ENCODE measurements around the gene SMURF2. TPM values are rescaled to one million over a fixed set of nuclear protein-coding genes. Genes with fewer than 3 reads are reported as not detected.

Gene SMURF2
- polyA plus RNA-seq, 1 of the 3 experiments (the other 2 are of a cell fraction), result 36.6 TPM

- H3K27ac ChIP-seq (ENCODE audit: low read depth in 2 of 2, low read length in 1 of 2), result peak overlapping the region in 1 of 2 experiments; percentile 25; a peak in 2 of 4 replicates
- ChIA-PET POLR2A (no interaction called here), CTCF (no interaction called here)
- H3F3A ChIP-seq (replicated peaks; ENCODE audit: insufficient read depth), result peaks cover 9% of the 10 kb centered on the region
- no peaks in the 10 kb centered on the region for H3K9me3 ChIP-seq
- H3K9me2 ChIP-seq, result no peaks in the 10 kb centered on the region
- H3K9ac ChIP-seq, result no peak overlapping the region
- DNase-seq, result no peak
- H3K4me1 ChIP-seq (ENCODE audit: control insufficient read depth in 1 of 2, insufficient read depth in 2 of 2, low read depth in 1 of 2, low read length in 1 of 2), result peaks cover 0 to 19% of the 10 kb centered on the region in 2 experiments; a peak in 2 of 4 replicates
- H2AFZ ChIP-seq (ENCODE audit: low read depth), result peak overlapping the region; percentile 2; the same call in 1 of the 2 replicates
- WGBS (ENCODE audit: low lambda C conversion rate), result 72% methylated on average over 5 of the region's 5 CpGs
- no peaks in the 10 kb centered on the region for H4K20me1 ChIP-seq (ENCODE audit: insufficient read depth)
- no peak overlapping the region for H3K4me2 ChIP-seq
- no peaks in the 10 kb centered on the region for H3K27me3 ChIP-seq (ENCODE audit: insufficient read depth)
- TF ChIP-seq MAX (IDR thresholded peaks at IDR 0.05; ENCODE audit: low read depth) (no peak), EP300 (IDR thresholded peaks at IDR 0.05; ENCODE audit: borderline replicate concordance in 1 of 2, low read depth in 1 of 2, low read length in 1 of 2) (peak in 1 of 2 experiments; percentile 36; a peak in 1 of 4 replicates), TCF12 (IDR thresholded peaks at IDR 0.05) (peak; percentile 23; the same call in 1 of the 2 replicates), IRF3 (IDR thresholded peaks at IDR 0.05; ENCODE audit: low read depth, low read length) (no peak), FOSL2 (IDR thresholded peaks at IDR 0.05; ENCODE audit: borderline replicate concordance, low read depth) (0 out of 2 replicates have a peak, but pooled peaks have one; percentile 9)
- no peak overlapping the region for H3K4me3 ChIP-seq (ENCODE audit: low read depth in 2 of 2, low read length in 1 of 2)
- H3K79me2 ChIP-seq (ENCODE audit: insufficient read depth), result no peaks in the 10 kb centered on the region
- no peaks in the 10 kb centered on the region for H3K36me3 ChIP-seq (replicated peaks in 1 of 2; ENCODE audit: control insufficient read depth in 1 of 2, insufficient read depth in 2 of 2, low read length in 1 of 2)
Observed at GRCh38 chr17:64687961-64688360, 25.9 kb upstream of the SMURF2 start.

- Histone ChIP-seq H3K4me3 (ENCODE audit: low read depth in 2 of 2, low read length in 1 of 2) (no peak overlapping the region), H3K9ac (no peak overlapping the region), H3K27ac (ENCODE audit: low read depth in 2 of 2, low read length in 1 of 2) (peak overlapping the region in 1 of 2 experiments; percentile 25; a peak in 2 of 4 replicates), H4K20me1 (ENCODE audit: insufficient read depth) (no peaks in the 10 kb centered on the region), H3K79me2 (ENCODE audit: insufficient read depth) (no peaks in the 10 kb centered on the region), H3F3A (replicated peaks; ENCODE audit: insufficient read depth) (peaks cover 13% of the 10 kb centered on the region), H2AFZ (ENCODE audit: low read depth) (peak overlapping the region; percentile 2; the same call in 1 of the 2 replicates), H3K9me2 (no peaks in the 10 kb centered on the region), H3K4me2 (no peak overlapping the region), H3K4me1 (ENCODE audit: control insufficient read depth in 1 of 2, insufficient read depth in 2 of 2, low read depth in 1 of 2, low read length in 1 of 2) (peaks cover 0 to 25% of the 10 kb centered on the region in 2 experiments; a peak in 2 of 4 replicates), H3K9me3 (no peaks in the 10 kb centered on the region), H3K36me3 (replicated peaks in 1 of 2; ENCODE audit: control insufficient read depth in 1 of 2, insufficient read depth in 2 of 2, low read length in 1 of 2) (no peaks in the 10 kb centered on the region), H3K27me3 (ENCODE audit: insufficient read depth) (no peaks in the 10 kb centered on the region)
- ChIA-PET POLR2A (no interaction called here), CTCF (interaction anchor here (0.6 to 1.4 kb wide), 3 partner anchors 14 to 270 kb away, joined by 3 read pairs; no protein-coding TSS in a partner anchor)
- TF ChIP-seq RCOR1 (IDR thresholded peaks at IDR 0.05; ENCODE audit: low read length) (no peak), EP300 (IDR thresholded peaks at IDR 0.05; ENCODE audit: borderline replicate concordance in 1 of 2, low read depth in 1 of 2, low read length in 1 of 2) (no peak), NRF1 (IDR thresholded peaks at IDR 0.05; ENCODE audit: low read depth, low read length) (no peak), MAX (IDR thresholded peaks at IDR 0.05; ENCODE audit: low read depth) (no peak), FOSL2 (IDR thresholded peaks at IDR 0.05; ENCODE audit: borderline replicate concordance, low read depth) (no peak), SIN3A (IDR thresholded peaks at IDR 0.05; ENCODE audit: borderline replicate concordance, low read depth, low read length) (no peak), TAF1 (IDR thresholded peaks at IDR 0.05; ENCODE audit: borderline replicate concordance, low read depth, low read length) (no peak), ZBTB33 (IDR thresholded peaks at IDR 0.05; ENCODE audit: borderline replicate concordance, low read depth) (no peak), ELF1 (IDR thresholded peaks at IDR 0.05) (no peak), TEAD4 (IDR thresholded peaks at IDR 0.05; ENCODE audit: borderline replicate concordance, insufficient read depth) (no peak), FOXM1 (IDR thresholded peaks at IDR 0.05; ENCODE audit: low read depth) (no peak), IRF3 (IDR thresholded peaks at IDR 0.05; ENCODE audit: low read depth, low read length) (no peak), CHD2 (IDR thresholded peaks at IDR 0.05; ENCODE audit: low read length, partially characterized antibody) (no peak), MEF2A (IDR thresholded peaks at IDR 0.05; ENCODE audit: borderline replicate concordance, low read depth) (no peak), RXRA (IDR thresholded peaks at IDR 0.05; ENCODE audit: borderline replicate concordance, low read depth) (no peak), EZH2phosphoT487 (IDR thresholded peaks at IDR 0.05; ENCODE audit: borderline replicate concordance, low read depth) (no peak)
- 96% methylated on average over 4 of the region's 4 CpGs for WGBS (ENCODE audit: low lambda C conversion rate)
- no peak for DNase-seq
Observed at GRCh38 chr17:64687376-64687775, 25.3 kb upstream of the SMURF2 start.
